Suprapubic skin (tissue), 4 donors: ENCODE measurements around the gene B3GALT6.
"Not testable (repeated sequence)": the region's sequence is repeated elsewhere in the genome, so short reads cannot be mapped to it uniquely, and the experiment has no call there.

ENCODE experiments used
- CTCF ChIP-seq, 2 donors: fragments of 200-600 bp in 1 of 2; fragments of 450-650 bp in 1 of 2; sonication (generic) in 1 of 2; IDR thresholded peaks; one replicate each; pipeline ENCODE4 v1.5.1; 2016 to 2019; ENCODE audit warnings: antibody characterized with exemption in 2 of 2, mild to moderate bottlenecking in 1 of 2, moderate library complexity in 1 of 2
- EP300 ChIP-seq: sonication (generic); formaldehyde crosslinking; IDR thresholded peaks from one replicate; pipeline ENCODE4 v1.6.1; 2017; ENCODE audit warnings: antibody characterized with exemption
- POLR2A ChIP-seq, 2 donors: fragments of 450-650 bp; IDR thresholded peaks; one replicate each; pipeline ENCODE4 v1.6.1; 2017; ENCODE audit warnings: antibody characterized with exemption in 2 of 2, mild to moderate bottlenecking in 2 of 2, moderate library complexity in 2 of 2
- POLR2AphosphoS5 ChIP-seq, 3 donors: sonication (generic); formaldehyde crosslinking; IDR thresholded peaks; one replicate each; pipeline ENCODE4 v1.6.1; 2017; ENCODE audit warnings: antibody characterized with exemption in 3 of 3

GRCh38 chr1:1195726-1196125 lies 36.3 kb upstream of the B3GALT6 start:
- TF ChIP-seq CTCF (IDR thresholded peaks at IDR 0.05); POLR2AphosphoS5 (IDR thresholded peaks at IDR 0.05); POLR2A (IDR thresholded peaks at IDR 0.05); EP300: not testable (repeated sequence)
